HEK293 (cell line): Measurements from ENCODE around the gene TPSG1.

Experiments used
- CTCF ChIP-seq: fragments of 450-650 bp; formaldehyde crosslinking; IDR thresholded peaks from 2 replicates; pipeline ENCODE4 v1.5.1; 2016; ENCODE audit warnings: missing biosample characterization, missing genetic modification characterization
- ZBTB49 ChIP-seq: fragments of 450-650 bp; formaldehyde crosslinking; IDR thresholded peaks from 2 replicates; pipeline ENCODE4 v1.5.1; 2016; ENCODE audit warnings: missing biosample characterization, missing genetic modification characterization, low read depth

- TF ChIP-seq ZBTB49 (tag by site-specific recombination) = no peak
- TF ChIP-seq CTCF (tag by site-specific recombination) = no peak
Observed at GRCh38 chr16:1213231-1213630, 11.8 kb downstream of the TPSG1 start.
